ENCODE data around the gene FATE1.

FATE1 gene

DNA sequence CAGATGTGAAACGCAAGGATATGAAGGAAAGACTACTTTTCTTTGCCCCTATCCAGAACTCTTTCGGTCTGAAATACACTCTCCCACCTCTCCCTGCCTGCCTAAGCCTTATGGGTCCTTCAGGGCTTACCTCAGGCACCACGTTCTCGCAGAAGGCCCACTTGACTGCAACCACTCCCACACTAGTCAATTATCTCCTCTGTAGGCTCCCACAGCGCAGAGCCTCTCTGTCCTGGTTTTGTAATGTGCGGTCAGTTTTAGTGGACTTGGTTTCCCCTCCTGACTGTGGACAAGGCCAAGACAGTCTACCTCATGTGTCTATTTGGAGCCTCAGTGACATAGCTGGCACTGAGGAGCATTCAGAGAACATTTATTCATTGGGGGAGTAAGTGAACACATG is 29.8 kb downstream of the FATE1 start:
- DNase-seq, result no peak

DNA sequence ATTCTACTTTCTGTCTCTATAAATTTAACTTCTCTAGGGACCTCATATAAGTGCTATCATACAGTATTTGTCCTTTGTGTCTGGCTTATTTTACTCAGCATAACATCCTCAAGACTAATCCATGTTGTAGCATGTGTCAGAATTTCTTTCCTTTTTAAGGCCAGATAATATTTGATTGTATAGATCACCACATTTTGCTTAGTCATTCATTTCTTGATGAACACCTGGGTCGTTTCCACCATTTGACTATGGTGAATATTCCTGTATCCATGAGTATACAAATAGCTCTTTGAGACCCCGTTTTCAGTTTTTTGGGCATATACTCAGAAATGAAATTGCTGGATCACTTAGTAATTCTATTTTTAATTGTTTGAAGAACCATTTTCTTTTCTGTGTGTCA is 30.7 kb downstream of the FATE1 start:
- DNase-seq, result no peak

DNA sequence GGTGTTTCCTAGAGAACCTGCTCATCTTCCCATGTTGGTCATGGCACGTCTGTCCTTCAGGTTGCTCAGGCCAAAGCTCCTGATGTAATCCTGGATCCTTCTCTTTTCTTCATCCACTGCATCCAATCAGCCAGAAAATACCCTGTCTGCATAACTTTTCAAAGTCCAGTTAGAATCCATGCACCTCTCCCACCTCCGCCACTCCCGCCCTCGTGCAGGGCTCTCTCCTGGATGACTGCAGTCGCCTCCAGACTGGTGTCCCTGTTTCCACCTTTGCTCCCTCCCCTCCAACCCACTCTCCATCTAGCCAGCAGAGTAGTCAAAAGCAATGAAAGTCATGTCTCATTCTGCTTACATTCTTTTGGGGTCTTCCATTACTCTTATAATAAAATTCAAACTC is 34.7 kb downstream of the FATE1 start:
- no peak for DNase-seq

DNA sequence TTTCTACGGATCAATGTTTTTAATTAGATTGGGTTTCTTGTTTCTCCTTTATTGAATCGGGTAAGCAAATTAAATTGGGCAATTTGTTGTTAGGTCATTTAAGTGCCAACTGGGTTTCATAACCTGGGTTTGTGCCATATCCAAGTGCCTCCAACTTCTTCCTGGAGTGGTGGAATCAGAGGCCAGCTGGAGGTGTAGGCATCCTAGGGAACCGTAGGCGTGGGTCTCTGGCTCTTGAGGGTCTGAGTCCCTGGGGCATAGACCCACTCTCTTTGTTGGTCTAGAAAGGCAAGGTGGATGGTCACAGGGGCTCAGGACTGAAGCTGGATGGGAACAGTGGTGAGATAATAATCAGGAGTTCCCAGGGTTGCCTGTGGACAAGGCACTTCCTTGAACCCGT is 37.0 kb downstream of the FATE1 start:
- no peak for DNase-seq

DNA sequence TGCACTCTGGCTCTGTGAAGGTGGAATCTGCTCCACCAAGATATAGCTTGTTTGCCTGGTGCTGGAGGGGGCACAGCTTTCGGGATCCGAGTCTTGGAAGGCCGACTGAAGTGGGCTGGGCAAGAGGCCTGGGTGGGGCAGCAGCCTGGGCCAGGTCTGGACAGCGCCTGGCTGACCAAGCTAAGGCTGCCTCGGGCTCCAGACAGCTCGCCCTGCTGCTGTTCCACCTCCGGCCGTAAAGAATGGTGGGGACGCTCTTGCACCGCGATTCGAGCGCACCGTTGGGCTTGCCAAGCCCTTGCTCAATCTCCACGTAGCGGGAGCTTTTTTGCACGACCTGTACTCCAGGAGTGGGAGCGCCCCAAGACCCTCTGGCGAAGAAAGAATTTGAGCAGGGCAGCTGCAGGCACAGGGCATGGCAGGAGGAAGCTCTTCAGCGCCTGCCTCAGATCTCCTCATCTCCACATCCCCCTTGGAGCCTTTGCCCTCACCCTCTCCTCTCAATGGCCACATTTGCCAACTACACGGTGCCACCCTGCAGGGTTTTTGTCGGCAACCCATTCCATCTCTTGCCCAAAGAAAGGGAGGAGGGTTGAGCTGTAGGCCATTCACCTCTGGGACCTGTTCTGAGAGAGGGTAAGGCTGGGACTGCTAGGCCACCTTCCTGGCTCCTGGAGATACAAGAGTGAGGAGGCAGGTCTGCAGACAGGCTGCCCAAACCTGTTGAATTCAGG is 37.6 kb downstream of the FATE1 start:
- no peak for DNase-seq

DNA sequence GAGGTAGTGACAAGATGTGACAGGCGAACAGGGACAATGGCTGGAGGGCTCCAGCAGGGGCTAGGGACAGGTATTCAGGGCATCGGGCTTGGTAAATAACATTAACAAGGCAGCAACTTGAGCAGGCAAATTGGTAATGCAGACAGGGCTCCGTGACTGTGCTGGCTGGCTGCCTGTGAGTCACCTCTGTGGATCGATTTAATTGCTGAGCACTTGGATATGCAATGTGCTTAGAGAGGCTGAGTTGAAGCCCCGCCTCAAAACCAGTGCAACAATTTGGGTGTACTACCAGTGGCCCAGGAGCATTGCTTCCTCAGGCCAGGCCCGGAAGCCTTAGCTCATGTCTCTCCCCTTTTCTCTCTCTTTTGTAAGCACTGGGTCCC is 38.2 kb downstream of the FATE1 start:
- no peak for DNase-seq

DNA sequence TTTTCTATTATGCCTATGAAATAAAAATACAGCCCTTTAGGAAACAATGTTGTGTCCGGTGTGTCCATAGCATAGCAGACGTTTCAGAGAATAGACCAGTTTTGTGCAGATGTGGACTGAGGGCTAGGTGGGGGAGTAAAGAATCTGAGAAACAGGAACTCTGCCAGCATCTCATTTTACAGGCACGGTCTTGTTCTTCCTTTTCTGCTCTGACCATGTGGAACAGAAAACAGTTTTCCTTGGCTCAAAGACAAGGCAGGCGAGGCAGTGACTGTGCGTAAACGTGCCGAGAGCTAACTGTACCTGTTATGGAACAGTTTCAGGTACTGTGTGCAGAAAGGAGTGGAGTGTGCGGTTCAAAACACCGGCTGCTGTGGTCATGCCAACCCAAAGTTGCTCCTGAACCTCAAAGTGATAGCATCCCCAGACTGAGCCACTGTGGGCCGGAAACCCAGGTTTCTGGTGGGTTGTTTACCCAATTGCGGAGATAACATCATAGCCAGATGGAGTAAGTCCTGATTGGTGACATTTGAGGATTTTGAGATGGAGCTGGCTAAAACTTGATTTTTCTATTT is 38.9 kb downstream of the FATE1 start:
- DNase-seq, result no peak

DNA sequence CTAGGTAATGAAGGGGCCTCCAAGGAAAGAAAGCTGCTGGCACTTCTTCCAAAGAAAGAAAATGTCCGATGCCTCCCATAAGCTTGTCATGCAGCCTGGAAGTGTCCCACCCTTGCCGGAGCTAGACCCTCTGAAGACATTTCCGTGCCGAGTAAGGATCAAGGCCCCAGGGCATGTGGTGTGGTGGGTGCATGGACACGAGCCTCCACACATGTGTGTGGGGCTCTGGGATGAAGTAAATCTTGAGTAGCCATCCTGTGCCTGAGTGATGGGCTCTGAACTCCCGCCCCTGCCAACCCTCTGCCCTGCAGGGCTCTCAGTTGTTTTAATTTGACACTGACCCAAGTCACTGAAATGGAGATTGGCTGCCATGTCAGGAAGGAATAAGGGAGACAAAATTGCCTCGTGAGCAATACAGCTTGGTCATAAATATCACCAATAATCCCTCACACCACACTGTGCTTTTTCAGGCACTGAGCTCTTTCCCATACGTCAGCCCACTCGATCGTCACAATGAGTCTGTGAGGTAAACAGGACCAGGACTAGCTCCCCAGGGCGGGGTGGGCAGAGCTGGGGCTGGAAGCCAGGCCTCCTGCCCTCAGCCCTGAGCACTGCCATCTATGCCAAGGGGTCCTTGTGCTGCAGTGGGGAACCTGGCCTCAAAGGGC is 43.3 kb downstream of the FATE1 start:
- no peak for DNase-seq

DNA sequence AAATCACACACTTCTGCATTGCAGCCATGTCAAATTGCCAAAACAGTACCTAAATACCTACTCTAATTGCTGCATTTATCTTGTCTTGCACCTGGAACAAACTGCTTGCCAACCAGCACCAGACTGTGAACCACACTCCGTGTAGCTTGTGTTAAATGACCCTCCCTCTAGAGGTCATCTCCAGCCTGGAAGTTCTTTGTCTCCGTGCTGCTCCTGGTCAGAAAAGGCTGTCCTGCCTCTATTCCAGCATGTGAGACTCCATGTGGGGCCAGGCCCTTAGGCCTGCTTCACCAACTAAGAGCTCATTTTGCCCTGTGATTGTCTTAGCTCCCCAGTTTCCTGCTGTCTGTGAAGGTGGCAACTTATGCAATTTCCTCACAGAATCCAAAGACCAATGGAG is 47.0 kb downstream of the FATE1 start:
- DNase-seq, result no peak

DNA sequence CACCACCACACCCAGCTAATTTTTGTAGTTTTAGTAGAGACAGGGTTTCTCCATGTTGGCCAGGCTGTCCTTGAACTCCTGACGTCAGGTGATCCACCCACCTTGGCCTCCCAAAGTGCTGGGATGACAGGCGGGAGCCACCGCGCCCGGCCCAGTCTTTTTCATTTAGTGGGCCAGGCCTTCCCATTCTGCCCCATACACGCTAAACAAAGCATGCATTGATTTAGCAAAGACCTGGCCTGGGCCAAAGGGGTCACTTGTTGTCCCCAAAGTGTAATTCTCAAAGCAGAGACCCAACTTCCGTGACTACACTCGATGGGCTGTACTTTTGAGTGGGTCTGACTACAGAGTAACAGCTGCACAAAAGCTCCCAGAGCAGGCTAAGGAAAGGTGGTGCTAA is 47.9 kb downstream of the FATE1 start:
- DNase-seq, result no peak

DNA sequence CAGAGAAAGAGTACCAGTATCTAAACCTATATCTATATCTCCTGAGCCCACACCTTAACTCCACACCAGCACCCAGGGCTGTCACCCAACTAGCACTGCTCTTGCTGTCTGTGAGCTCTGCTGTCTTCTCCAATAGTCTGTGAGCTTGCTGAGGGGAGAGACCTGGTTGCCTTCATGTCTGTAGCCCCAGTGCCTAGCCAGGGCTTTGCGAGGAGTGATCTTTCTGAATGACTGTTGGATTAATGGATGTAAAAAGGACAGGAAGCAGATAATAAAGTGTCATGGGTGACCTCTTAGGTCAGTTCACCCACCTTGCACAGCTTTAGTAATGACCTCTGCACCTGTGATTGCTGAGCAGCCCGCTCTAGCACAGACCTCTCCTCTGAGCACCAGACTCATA is 49.2 kb downstream of the FATE1 start:
- DNase-seq, result no peak

DNA sequence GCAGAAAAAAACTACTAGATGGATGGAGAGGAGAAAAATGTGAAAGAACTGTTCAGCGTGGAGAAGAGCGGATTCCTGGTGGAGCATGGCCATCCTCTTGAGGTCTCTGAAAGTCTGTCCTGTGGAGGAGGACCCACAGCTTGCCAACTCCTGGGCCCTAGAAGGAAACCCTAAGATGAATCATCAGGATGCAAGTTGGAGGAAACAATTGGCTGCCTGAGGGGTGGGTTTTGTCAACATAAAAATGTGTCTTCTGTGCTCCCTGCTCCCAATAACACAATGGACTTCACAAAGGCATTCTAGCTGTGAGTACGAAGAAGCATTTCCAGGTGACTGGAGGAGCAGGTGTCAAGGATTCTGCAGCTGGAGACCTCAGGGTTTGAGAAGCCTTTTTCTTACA is 55.9 kb downstream of the FATE1 start:
- no peak for DNase-seq

Measured in activated naive CD4-positive, alpha-beta T cell treated with anti-CD3 and anti-CD28 coated beads, Interleukin-2, amount 50 U/mL, for 16 hours (primary cell).